GM19324 (cell line): ENCODE data around the gene TREM1.

Source experiments
- ATAC-seq: cut with Tn5 transposase; IDR thresholded peaks from one replicate; pipeline ENCODE4 v1.9.1; 2021; ENCODE audit warnings: mild to moderate bottlenecking, moderate library complexity; ENCODE audit not compliant: unreplicated experiment, low FRiP score

TREM1 gene

DNA sequence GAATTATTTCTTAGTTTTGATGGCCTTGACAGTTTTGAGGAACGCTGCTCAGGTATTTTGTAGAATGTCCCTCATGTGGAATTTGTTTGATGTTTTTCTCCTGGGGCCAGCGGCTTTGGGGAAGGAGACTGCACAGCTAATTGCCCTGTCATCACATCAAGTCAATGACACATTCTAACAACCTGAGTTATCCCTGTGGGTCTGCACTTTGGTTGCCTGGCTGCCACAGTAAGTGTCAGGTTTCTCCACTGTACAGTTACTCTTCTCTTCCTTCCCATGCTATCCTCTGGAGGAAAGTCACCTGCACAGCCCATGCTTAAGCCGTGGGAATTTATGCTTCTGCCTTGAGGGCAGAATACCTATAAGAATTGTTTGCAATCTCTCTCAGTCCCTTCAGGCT is 59.7 kb downstream of the TREM1 start:
- ATAC-seq, result no peak

GRCh38 chr6:41224800-41225199 is 61.7 kb downstream of the TREM1 start:
- no peak for ATAC-seq
